Measurements from ENCODE around the gene GNB1.

Gene GNB1

GRCh38 chr1:1759456-1760344 lies 131.2 kb downstream of the GNB1 start:
- TF ChIP-seq, protein P1, sequence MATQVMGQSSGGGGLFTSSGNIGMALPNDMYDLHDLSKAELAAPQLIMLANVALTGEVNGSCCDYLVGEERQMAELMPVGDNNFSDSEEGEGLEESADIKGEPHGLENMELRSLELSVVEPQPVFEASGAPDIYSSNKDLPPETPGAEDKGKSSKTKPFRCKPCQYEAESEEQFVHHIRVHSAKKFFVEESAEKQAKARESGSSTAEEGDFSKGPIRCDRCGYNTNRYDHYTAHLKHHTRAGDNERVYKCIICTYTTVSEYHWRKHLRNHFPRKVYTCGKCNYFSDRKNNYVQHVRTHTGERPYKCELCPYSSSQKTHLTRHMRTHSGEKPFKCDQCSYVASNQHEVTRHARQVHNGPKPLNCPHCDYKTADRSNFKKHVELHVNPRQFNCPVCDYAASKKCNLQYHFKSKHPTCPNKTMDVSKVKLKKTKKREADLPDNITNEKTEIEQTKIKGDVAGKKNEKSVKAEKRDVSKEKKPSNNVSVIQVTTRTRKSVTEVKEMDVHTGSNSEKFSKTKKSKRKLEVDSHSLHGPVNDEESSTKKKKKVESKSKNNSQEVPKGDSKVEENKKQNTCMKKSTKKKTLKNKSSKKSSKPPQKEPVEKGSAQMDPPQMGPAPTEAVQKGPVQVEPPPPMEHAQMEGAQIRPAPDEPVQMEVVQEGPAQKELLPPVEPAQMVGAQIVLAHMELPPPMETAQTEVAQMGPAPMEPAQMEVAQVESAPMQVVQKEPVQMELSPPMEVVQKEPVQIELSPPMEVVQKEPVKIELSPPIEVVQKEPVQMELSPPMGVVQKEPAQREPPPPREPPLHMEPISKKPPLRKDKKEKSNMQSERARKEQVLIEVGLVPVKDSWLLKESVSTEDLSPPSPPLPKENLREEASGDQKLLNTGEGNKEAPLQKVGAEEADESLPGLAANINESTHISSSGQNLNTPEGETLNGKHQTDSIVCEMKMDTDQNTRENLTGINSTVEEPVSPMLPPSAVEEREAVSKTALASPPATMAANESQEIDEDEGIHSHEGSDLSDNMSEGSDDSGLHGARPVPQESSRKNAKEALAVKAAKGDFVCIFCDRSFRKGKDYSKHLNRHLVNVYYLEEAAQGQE (IDR thresholded peaks at IDR 0.05; ENCODE audit: low read depth) = no peak
- TF ChIP-seq, protein P2, sequence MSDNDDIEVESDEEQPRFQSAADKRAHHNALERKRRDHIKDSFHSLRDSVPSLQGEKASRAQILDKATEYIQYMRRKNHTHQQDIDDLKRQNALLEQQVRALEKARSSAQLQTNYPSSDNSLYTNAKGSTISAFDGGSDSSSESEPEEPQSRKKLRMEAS (IDR thresholded peaks at IDR 0.05) = 0 out of 2 replicates have a peak, but pooled peaks have one; percentile 25

GRCh38 chr1:1758692-1759455 lies 132.0 kb downstream of the GNB1 start:
- TF ChIP-seq TCF12 (IDR thresholded peaks at IDR 0.05; ENCODE audit: low read depth) (peak; percentile 94), YY1 (IDR thresholded peaks at IDR 0.05; ENCODE audit: low read depth) (no peak; the same call in 1 of the 2 replicates), EP300 (IDR thresholded peaks at IDR 0.05; ENCODE audit: borderline replicate concordance) (peak; percentile 73; the same call in 1 of the 2 replicates), RAD21 (IDR thresholded peaks at IDR 0.05; ENCODE audit: low read depth) (peak; percentile 12; the same call in 1 of the 2 replicates), TEAD4 (IDR thresholded peaks at IDR 0.05) (peak; percentile 58; the same call in 1 of the 2 replicates), FOXM1 (IDR thresholded peaks at IDR 0.05; ENCODE audit: borderline replicate concordance, low read depth) (peak; percentile 53; the same call in 1 of the 2 replicates), EGR1 (IDR thresholded peaks at IDR 0.05) (no peak), TAF1 (IDR thresholded peaks at IDR 0.05; ENCODE audit: low read depth) (peak; percentile 48; the same call in 1 of the 2 replicates), USF1 (IDR thresholded peaks at IDR 0.05) (peak; percentile 63), NFIC (IDR thresholded peaks at IDR 0.05) (peak; percentile 95), CEBPB (IDR thresholded peaks at IDR 0.05) (no peak), ZBTB7A (IDR thresholded peaks at IDR 0.05; ENCODE audit: low read depth) (peak; percentile 90), CREB1 (IDR thresholded peaks at IDR 0.05; ENCODE audit: low read depth) (no peak)
- TF ChIP-seq, protein P2 (IDR thresholded peaks at IDR 0.05) = peak; percentile 88
- TF ChIP-seq, protein P1 (IDR thresholded peaks at IDR 0.05; ENCODE audit: low read depth) = no peak

GRCh38 chr1:1758059-1758621 lies 132.7 kb downstream of the GNB1 start:
- TF ChIP-seq EGR1 (IDR thresholded peaks at IDR 0.05) (no peak), USF1 (IDR thresholded peaks at IDR 0.05) (no peak), ZBTB7A (IDR thresholded peaks at IDR 0.05; ENCODE audit: low read depth) (no peak), CEBPB (IDR thresholded peaks at IDR 0.05) (no peak), NFIC (IDR thresholded peaks at IDR 0.05) (no peak), RAD21 (IDR thresholded peaks at IDR 0.05; ENCODE audit: low read depth) (no peak), TEAD4 (IDR thresholded peaks at IDR 0.05) (no peak), CREB1 (IDR thresholded peaks at IDR 0.05; ENCODE audit: low read depth) (no peak), TCF12 (IDR thresholded peaks at IDR 0.05; ENCODE audit: low read depth) (no peak), YY1 (IDR thresholded peaks at IDR 0.05; ENCODE audit: low read depth) (no peak)
- TF ChIP-seq, protein P1 (IDR thresholded peaks at IDR 0.05; ENCODE audit: low read depth) = no peak
